GM21526 (cell line): Measurements from ENCODE around the gene FSIP1.

Experiments
- ATAC-seq: cut with Tn5 transposase; IDR thresholded peaks from one replicate; pipeline ENCODE4 v1.9.1; 2021; ENCODE audit warnings: moderate library complexity; ENCODE audit not compliant: unreplicated experiment, low FRiP score

The FSIP1 gene

GRCh38 chr15:39586387-39587095 is 196.1 kb downstream of the FSIP1 start:
- no peak for ATAC-seq

GRCh38 chr15:39585871-39586301 is 196.8 kb downstream of the FSIP1 start:
- ATAC-seq = no peak

- ATAC-seq = no peak
Measured at GRCh38 chr15:39585389-39585841, 197.2 kb downstream of the FSIP1 start.

DNA sequence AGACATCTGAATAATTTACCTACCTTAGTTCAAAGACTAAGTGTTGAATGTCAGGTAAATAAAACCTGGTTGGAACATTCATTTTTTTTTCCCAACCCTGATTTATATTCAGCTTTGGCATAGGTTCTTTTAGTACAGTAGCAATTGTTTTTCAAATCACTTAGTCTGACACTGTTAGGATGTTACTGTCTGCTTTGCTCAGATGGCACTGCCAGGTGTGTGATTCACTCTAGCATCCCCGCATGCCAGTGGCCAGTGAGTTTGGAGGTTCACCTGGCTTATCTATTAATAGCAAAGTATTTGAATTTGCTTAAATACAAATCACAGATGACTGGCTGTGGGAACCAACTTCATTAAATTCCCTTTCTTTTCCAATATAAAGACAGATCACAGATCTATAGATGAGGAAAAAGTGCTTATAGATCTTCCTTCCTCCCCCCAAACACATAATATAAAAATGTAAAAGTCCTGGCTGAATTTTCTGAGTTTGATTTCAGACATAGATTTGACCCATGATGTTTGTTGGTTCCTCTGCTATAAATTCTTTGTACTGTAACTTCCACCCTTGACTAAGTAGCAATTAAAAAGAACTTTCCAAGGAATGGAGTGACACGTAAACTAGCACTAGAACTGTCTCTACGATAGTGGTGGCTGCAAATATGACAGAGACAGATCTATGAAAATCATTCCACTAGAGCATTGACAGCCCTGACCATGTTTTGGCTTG is 197.8 kb downstream of the FSIP1 start:
- no peak for ATAC-seq

- no peak for ATAC-seq
Measured at GRCh38 chr15:39584266-39584659, 198.4 kb downstream of the FSIP1 start.

DNA sequence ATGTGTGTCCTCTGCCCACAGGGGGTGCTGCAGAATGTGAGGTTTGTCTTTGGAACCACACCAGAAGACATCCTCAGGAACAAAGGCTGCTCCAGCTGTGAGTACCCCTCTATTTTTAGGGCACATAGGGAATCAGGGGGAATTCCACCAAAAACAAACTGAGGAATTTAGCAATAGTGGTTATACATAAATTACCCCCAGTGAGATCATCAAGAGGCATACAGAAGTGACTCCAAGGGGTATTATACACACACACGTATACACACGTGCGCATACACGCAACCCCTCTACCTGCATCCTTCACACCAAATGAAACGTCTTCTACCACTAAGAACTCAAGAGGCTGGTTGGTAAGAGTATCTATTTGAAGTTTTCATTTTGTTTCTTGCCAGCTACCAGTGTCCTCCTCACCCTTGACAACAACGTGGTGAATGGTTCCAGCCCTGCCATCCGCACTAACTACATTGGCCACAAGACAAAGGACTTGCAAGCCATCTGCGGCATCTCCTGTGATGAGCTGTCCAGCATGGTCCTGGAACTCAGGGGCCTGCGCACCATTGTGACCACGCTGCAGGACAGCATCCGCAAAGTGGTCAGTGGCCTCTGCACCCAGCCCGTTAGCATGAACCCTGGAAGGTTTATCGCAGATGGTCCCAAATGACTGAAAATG is 198.9 kb downstream of the FSIP1 start:
- no peak for ATAC-seq

DNA sequence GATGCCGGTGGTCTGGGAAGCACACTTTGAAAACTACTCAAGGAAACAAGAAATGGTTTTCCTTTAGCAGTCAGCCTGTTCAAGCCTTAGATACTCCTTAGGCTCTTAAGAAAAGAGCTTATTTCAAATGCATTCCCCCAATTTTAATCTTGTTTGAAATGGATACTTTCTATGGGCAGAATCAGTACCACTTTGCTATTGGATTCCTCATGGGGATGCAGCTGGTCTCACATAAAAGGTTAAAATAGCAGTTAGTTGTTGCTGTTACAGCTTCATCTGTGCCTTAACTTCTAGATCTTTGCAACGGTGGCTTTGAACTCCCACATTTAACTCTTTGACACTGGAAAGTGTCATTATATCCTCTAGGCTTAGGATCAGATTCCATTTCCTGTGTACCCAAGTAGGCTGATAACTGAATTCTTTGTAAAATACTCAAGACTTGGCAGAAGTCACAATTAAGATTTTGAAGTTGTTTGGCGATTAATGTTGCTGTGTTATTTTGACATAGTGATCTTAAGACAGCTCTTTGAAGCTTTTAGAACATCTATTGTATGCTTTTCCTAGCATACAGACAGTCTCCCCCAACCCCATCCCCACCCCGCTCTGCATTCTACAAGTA is 199.6 kb downstream of the FSIP1 start:
- ATAC-seq = no peak

GRCh38 chr15:39582286-39582976 is 200.2 kb downstream of the FSIP1 start:
- no peak for ATAC-seq

DNA sequence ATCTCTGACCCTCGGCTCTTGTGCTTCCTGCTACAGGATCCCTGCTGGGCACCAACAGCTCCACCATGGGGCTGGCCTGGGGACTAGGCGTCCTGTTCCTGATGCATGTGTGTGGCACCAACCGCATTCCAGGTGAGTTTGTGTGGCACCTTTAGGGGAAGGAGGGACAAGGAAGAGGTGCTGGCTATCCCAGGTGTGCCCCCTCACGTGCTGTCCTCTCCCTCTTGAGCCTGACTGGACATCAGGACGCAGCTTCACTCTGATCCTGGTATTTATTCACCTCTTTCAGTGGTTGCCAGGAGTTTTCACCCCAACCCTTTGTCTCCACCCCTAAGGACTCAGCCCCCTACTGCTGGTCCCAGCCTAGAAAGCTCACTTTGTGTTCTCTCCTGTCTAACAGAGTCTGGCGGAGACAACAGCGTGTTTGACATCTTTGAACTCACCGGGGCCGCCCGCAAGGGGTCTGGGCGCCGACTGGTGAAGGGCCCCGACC is 200.8 kb downstream of the FSIP1 start:
- no peak for ATAC-seq

DNA sequence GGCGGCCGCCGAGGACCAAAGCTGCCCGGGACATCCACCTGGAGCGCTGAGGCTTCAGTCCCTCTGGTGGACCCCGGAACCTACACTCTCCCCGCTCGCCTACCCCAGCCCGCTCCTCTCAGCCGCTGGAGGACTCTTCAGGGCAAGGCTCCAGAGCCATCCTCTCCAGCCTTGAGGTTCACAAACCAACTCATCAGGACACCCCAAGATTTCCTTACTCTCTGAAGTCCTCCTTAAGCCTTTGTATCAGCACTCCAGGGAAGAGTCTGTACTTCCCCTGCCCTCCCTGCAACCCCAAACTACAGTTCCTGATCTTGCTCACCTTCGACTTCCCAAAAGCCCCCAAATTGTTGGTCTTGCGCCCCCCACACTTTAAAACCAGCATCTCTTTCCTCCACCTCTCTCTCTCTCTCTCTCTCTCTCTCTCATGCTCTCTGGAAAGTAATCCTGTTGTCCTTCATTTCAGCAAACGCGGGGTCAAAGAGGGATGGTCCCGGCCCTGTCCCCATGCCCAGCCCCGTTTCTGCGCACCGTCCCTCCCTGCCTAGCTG is 201.3 kb downstream of the FSIP1 start:
- ATAC-seq = no peak

DNA sequence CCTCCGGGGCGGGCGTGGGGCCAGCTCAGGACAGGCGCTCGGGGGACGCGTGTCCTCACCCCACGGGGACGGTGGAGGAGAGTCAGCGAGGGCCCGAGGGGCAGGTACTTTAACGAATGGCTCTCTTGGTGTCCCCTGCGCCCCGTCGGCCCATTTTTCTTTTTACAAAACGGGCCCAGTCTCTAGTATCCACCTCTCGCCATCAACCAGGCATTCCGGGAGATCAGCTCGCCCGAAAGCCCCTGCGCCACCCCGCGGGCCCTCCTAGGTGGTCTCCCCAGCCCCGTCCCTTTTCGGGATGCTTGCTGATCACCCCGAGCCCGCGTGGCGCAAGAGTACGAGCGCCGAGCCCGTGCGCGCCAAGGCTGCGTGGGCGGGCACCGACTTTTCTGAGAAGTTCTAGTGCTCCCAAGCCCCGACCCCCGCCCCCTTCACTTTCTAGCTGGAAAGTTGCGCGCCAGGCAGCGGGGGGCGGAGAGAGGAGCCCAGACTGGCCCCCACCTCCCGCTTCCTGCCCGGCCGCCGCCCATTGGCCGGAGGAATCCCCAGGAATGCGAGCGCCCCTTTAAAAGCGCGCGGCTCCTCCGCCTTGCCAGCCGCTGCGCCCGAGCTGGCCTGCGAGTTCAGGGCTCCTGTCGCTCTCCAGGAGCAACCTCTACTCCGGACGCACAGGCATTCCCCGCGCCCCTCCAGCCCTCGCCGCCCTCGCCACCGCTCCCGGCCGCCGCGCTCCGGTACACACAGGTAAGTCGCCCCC is 202.0 kb downstream of the FSIP1 start, which contains the start of gene THBS1:
Gene THBS1, plus strand, starts transcription at position 595 of the 757 bp plus-strand sequence. CDS start 779 bp downstream, outside the sequence.
- ATAC-seq = peak; percentile 24

DNA sequence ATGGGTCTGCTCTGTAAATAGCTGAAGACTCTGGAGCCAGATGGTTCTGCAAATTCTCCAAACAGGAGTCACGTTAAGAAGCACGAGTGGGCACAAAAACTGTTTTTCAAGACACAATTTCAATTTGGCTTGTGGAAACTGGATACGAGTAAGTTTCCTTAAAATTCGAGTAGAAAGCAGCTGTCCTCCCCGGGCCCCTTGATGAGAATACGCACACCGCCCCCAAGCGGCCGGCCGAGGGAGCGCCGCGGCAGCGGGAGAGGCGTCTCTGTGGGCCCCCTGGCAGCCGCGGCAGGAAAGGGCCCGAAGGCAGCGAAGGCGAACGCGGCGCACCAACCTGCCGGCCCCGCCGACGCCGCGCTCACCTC is 202.5 kb downstream of the FSIP1 start:
- peak; percentile 85 for ATAC-seq

DNA sequence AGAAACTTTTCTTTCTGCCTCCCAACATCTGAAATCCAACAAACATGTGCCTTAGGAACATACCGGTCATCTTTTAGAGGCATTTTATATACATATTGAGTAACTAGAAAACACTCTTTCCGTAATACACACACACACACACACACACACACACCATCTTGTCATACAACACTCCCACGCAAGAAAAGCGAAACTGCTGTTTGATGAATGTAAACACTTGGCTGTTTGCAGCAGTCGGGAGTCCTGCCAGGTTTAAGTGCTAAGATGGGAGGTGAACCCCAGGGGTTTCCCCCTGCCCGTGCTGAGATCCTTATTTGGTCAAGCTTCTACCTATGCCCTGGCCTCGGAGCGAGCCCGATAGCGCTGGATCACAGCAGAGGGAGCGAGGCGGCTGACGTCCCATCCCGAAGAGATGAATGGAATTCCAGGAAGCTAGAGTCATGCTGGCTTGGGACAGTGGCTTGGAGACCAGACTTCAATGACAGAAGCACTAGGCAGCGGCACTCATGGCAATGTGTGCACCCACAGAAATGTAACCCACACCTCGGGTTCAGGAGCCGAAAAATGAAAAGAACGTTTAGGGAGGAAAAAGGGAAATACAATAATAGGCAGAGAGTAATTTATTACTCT is 203.0 kb downstream of the FSIP1 start:
- ATAC-seq = peak; percentile 4

GRCh38 chr15:39578851-39579486 is 203.7 kb downstream of the FSIP1 start:
- no peak for ATAC-seq

DNA sequence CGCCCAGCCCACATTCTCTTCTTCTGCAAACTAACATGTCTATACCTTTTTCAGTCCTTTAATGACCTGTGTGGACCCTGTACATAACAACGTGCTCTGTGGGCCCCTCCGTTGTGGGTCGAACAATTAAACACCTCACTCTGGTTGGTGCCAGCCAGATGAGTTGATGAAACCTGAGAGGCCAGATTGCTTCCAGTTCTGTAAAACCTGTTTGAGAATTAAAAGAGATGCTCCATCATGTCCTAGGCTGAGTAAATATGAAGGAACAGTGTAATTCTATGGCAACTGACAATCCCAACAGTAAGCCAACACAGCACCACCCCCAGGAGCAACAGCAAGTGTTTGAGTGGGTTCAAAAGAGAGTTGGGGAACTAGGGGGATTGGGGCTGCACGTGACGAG is 207.5 kb downstream of the FSIP1 start:
- ATAC-seq = no peak

GRCh38 chr15:39574427-39574826 is 208.2 kb downstream of the FSIP1 start:
- ATAC-seq = no peak

DNA sequence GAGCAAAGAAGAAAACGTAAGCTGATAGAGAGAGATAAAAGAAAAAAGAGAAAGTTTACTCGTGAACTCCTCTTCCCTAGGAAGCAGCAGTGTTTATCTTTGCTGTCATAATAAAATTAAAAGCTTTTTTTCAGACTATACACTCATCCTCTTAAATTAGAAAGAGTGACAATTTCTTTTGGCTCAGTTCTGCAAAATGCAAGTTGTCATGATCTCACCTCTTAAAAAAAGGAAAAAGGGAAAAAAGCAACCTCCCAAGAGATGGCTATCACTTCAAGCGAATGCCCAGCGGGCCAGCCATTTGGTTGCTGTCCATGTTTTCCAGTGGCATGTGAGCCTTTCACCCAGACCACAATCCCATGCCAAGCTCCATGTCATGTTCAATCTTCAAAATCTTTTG is 208.8 kb downstream of the FSIP1 start:
- ATAC-seq = no peak

GRCh38 chr15:39573287-39573686 is 209.4 kb downstream of the FSIP1 start:
- ATAC-seq = no peak
